A673 (cell line): Measurements from ENCODE around the gene LRFN5. TPM values are rescaled to one million over a fixed set of nuclear protein-coding genes. Genes with fewer than 3 reads are reported as not detected.

Experiments
- BruUV-seq: library from RNA; stranded (reverse); fragments of 400-500 nt; replicated peaks from 2 replicates; lab custom pipeline; 2021; lab: Mats Ljungman, UMichigan
- CTCF ChIA-PET: fragments of 300-600 bp; sonication (Branson Sonifier 250); formaldehyde crosslinking; loops from one replicate; lab custom pipeline; 2022; ENCODE audit warnings: antibody characterized with exemption; lab: Charles Lee
- POLR2A ChIA-PET: fragments of 300-600 bp; sonication (Branson Sonifier 250); formaldehyde crosslinking; loops from one replicate; lab custom pipeline; 2022; ENCODE audit warnings: antibody characterized with exemption; ENCODE audit not compliant: low non-redundant PET; lab: Charles Lee
- DNase-seq: peaks from one replicate; pipeline ENCODE4 v3.0.0-alpha.2; 2015; ENCODE audit warnings: low spot score
- H3K27ac ChIP-seq: fragments of 200-600 bp; sonication (generic); 2 replicates; pipeline ENCODE4 v1.5.1; 2016; ENCODE audit warnings: mixed run types, low read depth, mild to moderate bottlenecking, mixed read lengths, antibody characterized with exemption, low read length; ENCODE audit not compliant: poor library complexity, severe bottlenecking
- H3K27me3 ChIP-seq: fragments of 200-600 bp; sonication (generic); replicated peaks from 2 replicates; pipeline ENCODE4 v1.6.1; 2017; ENCODE audit warnings: mixed run types, low read depth, mild to moderate bottlenecking, mixed read lengths, antibody characterized with exemption, low read length; ENCODE audit not compliant: insufficient read depth, poor library complexity
- H3K36me3 ChIP-seq: fragments of 200-600 bp; sonication (generic); 2 replicates; pipeline ENCODE4 v1.6.1; 2016; ENCODE audit warnings: mixed run types, mild to moderate bottlenecking, mixed read lengths, antibody characterized with exemption, low read length; ENCODE audit not compliant: insufficient read depth, poor library complexity, severe bottlenecking
- H3K4me1 ChIP-seq: fragments of 200-600 bp; sonication (generic); 2 replicates; pipeline ENCODE4 v1.6.1; 2017; ENCODE audit warnings: mixed run types, mild to moderate bottlenecking, mixed read lengths, antibody characterized with exemption, low read length; ENCODE audit not compliant: insufficient read depth, poor library complexity, severe bottlenecking
- H3K4me3 ChIP-seq: fragments of 200-600 bp; sonication (generic); 2 replicates; pipeline ENCODE4 v1.5.1; 2016; ENCODE audit warnings: low read depth, mixed run types, mild to moderate bottlenecking, mixed read lengths, low read length; ENCODE audit not compliant: poor library complexity, severe bottlenecking
- H3K9me3 ChIP-seq: fragments of 200-600 bp; sonication (generic); 2 replicates; pipeline ENCODE4 v1.6.1; 2016; ENCODE audit warnings: mixed run types, low read depth, mild to moderate bottlenecking, mixed read lengths, antibody characterized with exemption, low read length; ENCODE audit not compliant: poor library complexity, severe bottlenecking
- CTCF ChIP-seq: fragments of 300-800, 200-600 bp; sonication (generic); conservative IDR thresholded peaks from 2 replicates; pipeline ENCODE4 v1.5.1; 2017; ENCODE audit warnings: low read depth, mild to moderate bottlenecking, antibody characterized with exemption, low read length, moderate library complexity, mixed read lengths
- EZH2 ChIP-seq: fragments of 200-600 bp; sonication (generic); IDR thresholded peaks from 2 replicates; pipeline ENCODE4 v1.6.1; 2017; ENCODE audit warnings: borderline replicate concordance, low read depth, mild to moderate bottlenecking, mixed read lengths, antibody characterized with exemption, low read length; ENCODE audit not compliant: poor library complexity, severe bottlenecking
- intact Hi-C: fragments of 100-400 bp; cut with micrococcal nuclease; formaldehyde crosslinking; loops from one replicate; pipeline ENCODE4 v1.10.0; 2022; ENCODE audit not compliant: unreplicated experiment
- total RNA-seq: library from RNA; stranded (reverse); gene quantifications from 2 replicates; pipeline ENCODE4 v1.2.3, GENCODE V29; 2021

Gene LRFN5
- total RNA-seq, 1 experiment from 2014 or later, result 51.3 TPM

DNA sequence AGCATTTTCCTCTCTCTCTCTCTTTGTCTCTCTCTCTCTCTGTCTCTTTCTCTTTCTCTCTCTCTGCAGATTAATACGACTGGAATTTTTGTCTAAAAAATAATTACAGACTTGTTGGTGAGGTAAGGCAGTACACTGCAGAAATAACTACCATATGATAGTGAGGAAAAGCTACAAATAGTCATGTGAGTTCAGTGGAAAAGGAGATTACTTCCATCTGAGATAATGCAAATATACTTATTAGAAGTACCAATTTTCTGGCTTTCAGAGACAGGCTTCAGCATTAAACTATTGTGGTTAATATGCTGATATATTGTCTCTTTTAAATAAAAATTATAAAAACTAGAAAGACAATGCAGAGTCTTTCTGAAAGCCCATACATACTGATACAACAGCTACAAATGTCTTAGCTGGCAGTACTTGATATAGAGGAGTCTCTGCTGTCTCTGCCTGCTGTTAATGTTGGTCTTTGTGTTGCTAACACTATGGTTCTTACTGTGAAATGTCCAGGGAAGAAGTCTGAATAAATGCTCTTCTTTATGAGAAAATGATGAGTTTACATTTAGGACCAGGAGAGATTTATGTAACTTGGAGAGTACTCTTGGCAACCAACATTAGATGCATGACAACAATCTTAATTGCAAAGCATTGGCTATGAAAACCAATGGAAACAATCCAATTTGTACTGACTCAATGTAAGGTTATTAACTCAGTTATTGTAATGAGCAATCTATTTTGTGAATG, 167.0 kb downstream of the LRFN5 start:
- H3K27me3 ChIP-seq, result no peaks in the 10 kb centered on the region
- DNase-seq, result no peak
- TF ChIP-seq CTCF (no peak), EZH2 (no peak)
- no peak overlapping the region for H3K27ac ChIP-seq
- ChIA-PET POLR2A (no interaction called here), CTCF (no interaction called here)
- intact Hi-C loops, result no loop called here
- H3K36me3 ChIP-seq, result no peaks in the 10 kb centered on the region
- H3K4me3 ChIP-seq, result no peak overlapping the region
- H3K4me1 ChIP-seq, result peaks cover 8% of the 10 kb centered on the region
- no peaks in the 10 kb centered on the region for H3K9me3 ChIP-seq
- BruUV-seq, result no TSS peak

- no peak overlapping the region for H3K4me3 ChIP-seq
- TF ChIP-seq EZH2 (no peak), CTCF (no peak)
- no peak overlapping the region for H3K27ac ChIP-seq
- no peaks in the 10 kb centered on the region for H3K36me3 ChIP-seq
- CTCF ChIA-PET, result no interaction called here
- H3K27me3 ChIP-seq, result no peaks in the 10 kb centered on the region
- DNase-seq, result no peak
- intact Hi-C loops, result no loop called here
- BruUV-seq, result no TSS peak
- POLR2A ChIA-PET, result no interaction called here
- H3K9me3 ChIP-seq, result no peaks in the 10 kb centered on the region
- H3K4me1 ChIP-seq, result peaks cover 27% of the 10 kb centered on the region
These were observed 175.8 kb downstream of the LRFN5 start for GRCh38 chr14:41782511-41782910.

- no TSS peak for BruUV-seq
- POLR2A ChIA-PET, result no interaction called here
- peaks cover 22% of the 10 kb centered on the region for H3K4me1 ChIP-seq
These were observed 176.7 kb downstream of the LRFN5 start for GRCh38 chr14:41783403-41783802.

More at GRCh38 chr14:41783403-41783802, 176.7 kb downstream of the LRFN5 start:
- H3K27ac ChIP-seq, result no peak overlapping the region
- no peaks in the 10 kb centered on the region for H3K36me3 ChIP-seq
- no peaks in the 10 kb centered on the region for H3K9me3 ChIP-seq
- TF ChIP-seq EZH2 (no peak), CTCF (no peak)
- intact Hi-C loops, result no loop called here
- CTCF ChIA-PET, result no interaction called here
- no peak for DNase-seq
- H3K4me3 ChIP-seq, result no peak overlapping the region
- H3K27me3 ChIP-seq, result no peaks in the 10 kb centered on the region
